Right ventricle myocardium inferior (tissue), 1 donor: Measurements from ENCODE around the gene ZPR1. TPM values are rescaled to one million over a fixed set of nuclear protein-coding genes. Genes with fewer than 3 reads are reported as not detected.

Experiments used
- ATAC-seq: fragments of 200-7000 bp; cut with Tn5 transposase; one replicate; pipeline ENCODE4 v1.9.1; 2020; ENCODE audit warnings: mild to moderate bottlenecking, moderate library complexity
- DNase-seq: peaks from one replicate; pipeline ENCODE4 v3.0.0; 2021; ENCODE audit errors: missing footprints
- intact Hi-C: fragments of 100-400 bp; cut with DNase I; formaldehyde crosslinking; loops from one replicate; pipeline ENCODE4 v1.11.0; 2022
- total RNA-seq: library from RNA; stranded (reverse); fragmentation: NEBNext Ultra II Directional; extraction: Animal tissue kit (Norgen Biotek cat#: 25700); gene quantifications from one replicate; pipeline ENCODE4 v1.2.1, GENCODE V29; 2021
- donor health status: DM: no; HTN: yes; CAD: no; lungs with severe emphysema.

Gene ZPR1
- total RNA-seq, 1 donor from 2014 or later: 23.3 TPM

DNA sequence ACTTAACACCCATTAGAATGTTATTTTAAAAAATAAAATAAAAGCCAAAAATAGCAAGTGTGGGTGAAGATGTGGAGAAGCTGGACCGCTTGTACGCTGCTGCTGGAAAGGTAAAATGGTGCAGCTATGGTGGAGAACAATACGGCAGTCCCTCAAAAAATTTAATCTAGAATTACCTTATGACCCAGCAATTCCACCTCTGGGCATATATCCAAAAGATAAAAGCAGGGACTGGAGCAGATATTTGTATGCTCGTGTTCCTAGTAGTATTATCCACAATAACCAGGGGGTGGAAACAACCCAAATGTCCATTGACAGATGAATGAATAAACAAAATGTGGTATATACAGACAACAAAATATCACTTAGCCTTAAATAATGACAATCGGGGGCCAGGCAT lies 10.0 kb upstream of the ZPR1 start:
- intact Hi-C loops: no loop called here
- ATAC-seq (no peak), DNase-seq (no peak)

DNA sequence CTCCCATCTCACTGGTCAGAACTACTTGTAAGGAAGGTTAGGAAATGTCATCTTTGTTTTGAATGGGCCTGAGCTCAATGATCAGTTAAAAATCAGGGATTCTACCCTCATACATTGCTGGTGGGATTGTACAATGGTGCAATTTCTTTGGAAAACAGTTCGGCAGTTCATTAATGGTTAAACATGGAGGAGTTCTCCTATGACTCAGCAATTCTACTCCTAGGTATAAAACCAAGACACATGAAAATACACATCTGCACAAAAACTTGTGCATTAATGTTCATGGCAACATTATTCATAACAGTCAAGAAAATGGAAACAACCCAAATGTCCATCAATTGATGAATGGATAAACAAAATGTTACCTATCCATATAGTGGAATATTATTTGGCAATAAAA lies 8.7 kb upstream of the ZPR1 start:
- ATAC-seq (no peak), DNase-seq (no peak)
- intact Hi-C loops: no loop called here

DNA sequence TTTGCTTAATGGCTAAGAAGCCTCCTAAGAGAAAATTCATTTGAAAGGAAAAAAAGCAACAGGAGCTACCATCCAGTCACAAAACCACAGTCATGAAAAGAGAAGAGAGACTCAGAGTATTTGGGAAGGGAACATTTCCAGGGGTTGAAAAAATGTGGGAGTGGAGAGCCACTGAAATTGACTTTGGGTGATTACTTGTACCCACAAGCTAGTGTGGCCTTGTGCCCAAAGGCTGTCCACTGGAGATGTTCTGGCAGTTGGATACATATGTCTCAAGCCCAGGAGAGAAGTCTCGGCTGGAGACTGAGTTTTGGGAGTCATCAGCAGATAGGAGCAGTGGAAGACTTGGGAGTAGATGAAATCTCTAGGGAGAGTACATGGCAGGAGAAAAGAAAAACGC lies 7.0 kb upstream of the ZPR1 start:
- intact Hi-C loops: loop anchor here (5.0 kb wide), 1 partner anchor 432 kb away; no protein-coding TSS in a partner anchor
- ATAC-seq (no peak), DNase-seq (no peak)

DNA sequence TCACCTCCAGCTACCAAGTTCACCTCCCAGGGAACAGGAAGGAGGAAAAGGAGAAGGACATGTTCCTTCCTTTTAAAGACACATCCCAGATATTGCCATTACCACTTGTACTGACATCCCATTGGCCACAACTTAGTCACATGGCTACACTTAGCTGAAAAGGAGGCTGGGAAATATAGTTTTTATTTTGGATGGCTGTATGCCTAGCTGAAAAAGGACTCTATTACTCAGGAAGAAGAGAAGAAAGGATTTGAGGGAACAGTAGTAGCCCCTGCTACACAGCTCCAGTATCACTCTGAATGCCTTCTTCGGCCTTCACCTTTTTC lies 5.9 kb upstream of the ZPR1 start:
- ATAC-seq: no peak
- DNase-seq: no peak
- intact Hi-C loops: loop anchor here (5.0 kb wide), 1 partner anchor 434 kb away; no protein-coding TSS in a partner anchor

DNA sequence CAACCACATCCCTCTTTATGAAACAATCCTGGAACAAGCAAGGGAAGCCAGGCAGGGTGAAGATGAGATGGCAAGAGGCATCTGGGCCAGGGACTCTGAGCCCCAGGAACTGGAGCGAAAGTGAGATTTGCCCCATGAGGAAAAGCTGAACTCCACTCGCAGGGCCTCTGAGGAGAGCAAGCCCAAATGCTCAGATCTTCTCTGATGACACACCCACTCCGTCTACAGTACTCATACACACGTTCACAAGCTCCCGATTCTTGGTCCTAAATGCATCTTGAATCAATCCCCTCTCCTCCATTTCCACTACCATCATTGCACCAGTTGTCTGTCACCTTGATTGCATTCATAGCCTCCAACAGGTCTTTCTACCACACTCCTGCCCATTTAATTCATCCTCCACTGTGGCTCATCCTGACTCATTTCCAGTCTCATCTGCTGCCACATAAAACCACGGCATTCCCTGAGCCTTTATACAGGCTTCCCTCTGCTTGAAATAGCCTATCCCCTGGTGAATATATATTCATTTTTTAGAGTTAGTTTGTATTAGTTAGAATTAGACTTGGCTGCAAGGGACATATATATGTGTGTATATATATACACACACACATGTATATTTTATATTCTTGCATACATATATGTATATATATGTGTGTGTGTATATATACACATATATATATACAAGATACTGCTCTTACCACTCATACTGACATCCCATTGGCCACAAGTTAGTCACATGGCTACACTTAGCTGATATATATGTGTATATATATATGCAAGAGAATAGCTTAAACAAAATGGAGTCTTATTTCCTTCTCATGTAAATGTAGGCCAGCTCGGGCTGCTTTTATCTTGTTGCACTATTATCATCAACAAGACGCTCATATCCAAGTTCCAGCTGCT lies 5.3 kb upstream of the ZPR1 start:
- no peak for ATAC-seq
- no peak for DNase-seq
- intact Hi-C loops: loop anchor here (5.0 kb wide), 1 partner anchor 434 kb away; no protein-coding TSS in a partner anchor

DNA sequence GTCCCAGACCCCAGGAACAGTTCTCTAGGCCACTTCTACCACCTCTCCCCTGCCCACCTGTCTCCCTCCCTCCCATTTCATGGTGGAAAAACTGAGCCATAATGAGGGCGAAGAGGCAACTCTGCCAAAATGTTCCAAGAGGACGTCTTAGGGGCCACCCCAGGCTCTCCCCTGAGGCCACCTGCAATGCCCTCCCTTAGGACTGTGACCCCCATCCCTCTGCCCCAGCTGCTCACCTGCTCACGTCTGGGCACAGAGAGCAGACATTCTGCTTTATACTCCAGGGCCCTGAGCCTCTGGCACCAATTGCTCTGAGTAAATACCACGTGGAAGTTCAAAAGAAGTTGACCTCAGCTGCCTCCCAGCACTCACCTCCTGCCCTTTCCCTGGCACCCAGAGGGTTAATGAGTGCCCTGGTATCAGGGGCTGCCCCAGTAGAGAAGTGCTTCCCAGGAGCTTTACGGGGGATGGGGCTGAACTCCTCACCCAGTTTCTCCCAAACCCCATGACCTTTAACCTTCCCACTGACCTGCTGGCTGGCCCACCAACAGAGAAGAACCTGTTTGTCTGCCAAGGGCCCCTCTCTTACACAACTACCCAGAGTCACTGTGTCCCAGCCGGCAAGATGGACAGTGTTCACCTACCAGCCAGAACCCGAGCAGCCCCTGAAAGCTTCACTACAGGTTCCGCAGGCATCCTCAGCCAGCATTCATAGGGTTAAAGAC lies 4.5 kb upstream of the ZPR1 start:
- ATAC-seq: no peak

DNA sequence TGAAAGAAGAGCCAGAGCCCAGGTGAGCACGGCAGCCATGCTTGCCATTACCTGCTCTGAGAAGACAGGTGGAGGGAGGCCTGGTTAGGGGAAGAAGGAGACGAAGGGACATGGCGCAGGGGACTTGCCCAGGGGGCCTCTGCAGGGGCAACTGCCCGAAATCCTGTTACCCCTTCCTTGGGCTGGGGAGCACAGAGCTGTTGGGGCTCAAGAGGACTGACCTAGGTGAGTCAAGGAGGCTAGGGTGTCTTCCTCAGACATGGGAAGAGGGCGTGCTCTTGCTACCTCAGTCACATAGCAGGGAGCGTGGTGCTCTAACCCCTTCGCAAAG lies 4.0 kb upstream of the ZPR1 start, which contains the start of gene APOA5:
APOA5 (minus strand) TSS at position 67 of the 331 bp plus-strand sequence; CDS start at position 48, 19 bp downstream.
- intact Hi-C loops: loop anchor here (2.0 to 5.0 kb wide), 2 partner anchors 315 to 436 kb away; no protein-coding TSS in a partner anchor
- ATAC-seq (no peak), DNase-seq (no peak)

More for the DNA sequence above, 4.5 kb upstream of the ZPR1 start:
- intact Hi-C loops: loop anchor here (5.0 kb wide), 1 partner anchor 435 kb away; no protein-coding TSS in a partner anchor
- DNase-seq: no peak

DNA sequence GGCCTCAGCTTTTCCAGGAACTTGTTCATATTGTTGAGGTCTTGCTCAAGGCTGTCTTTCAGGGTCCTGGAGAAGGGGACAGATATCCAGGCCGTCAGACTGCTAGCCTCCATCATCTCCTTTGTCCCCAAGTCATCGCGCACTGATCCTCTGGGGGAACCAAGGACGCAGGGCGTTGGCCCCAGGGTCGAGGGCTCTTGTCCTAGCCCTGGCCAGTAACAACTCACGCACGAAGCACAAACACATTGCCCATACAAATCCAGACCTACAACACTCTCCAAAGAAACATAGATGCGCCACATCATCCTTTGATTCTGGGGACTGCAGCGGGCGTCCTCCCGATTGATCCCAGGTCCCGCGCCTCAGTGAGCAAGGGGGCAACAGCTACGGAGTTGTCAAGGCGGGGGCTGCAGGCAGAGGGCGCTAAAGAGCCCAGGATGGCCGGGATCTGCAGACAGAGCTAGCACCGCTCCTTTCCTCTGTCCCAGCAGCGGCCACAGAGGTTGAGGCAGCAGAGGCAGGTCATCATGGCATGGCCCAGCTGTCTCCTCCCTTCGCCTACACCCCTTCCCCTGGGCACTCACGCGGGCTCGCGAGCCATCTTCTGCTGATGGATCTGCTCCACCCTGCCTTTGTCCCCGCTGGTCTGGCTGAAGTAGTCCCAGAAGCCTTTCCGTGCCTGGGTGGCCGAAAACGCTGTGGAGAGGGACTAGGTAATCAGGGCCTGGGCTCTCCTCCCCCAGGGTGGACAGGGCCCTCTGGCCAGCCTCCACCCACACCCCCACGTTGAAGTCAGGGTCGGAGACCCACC lies 3.4 kb upstream of the ZPR1 start:
- DNase-seq (peak; percentile 86), ATAC-seq (peak; percentile 71)
- intact Hi-C loops: loop anchor here (2.0 to 5.0 kb wide), 2 partner anchors 316 to 436 kb away; no protein-coding TSS in a partner anchor

DNA sequence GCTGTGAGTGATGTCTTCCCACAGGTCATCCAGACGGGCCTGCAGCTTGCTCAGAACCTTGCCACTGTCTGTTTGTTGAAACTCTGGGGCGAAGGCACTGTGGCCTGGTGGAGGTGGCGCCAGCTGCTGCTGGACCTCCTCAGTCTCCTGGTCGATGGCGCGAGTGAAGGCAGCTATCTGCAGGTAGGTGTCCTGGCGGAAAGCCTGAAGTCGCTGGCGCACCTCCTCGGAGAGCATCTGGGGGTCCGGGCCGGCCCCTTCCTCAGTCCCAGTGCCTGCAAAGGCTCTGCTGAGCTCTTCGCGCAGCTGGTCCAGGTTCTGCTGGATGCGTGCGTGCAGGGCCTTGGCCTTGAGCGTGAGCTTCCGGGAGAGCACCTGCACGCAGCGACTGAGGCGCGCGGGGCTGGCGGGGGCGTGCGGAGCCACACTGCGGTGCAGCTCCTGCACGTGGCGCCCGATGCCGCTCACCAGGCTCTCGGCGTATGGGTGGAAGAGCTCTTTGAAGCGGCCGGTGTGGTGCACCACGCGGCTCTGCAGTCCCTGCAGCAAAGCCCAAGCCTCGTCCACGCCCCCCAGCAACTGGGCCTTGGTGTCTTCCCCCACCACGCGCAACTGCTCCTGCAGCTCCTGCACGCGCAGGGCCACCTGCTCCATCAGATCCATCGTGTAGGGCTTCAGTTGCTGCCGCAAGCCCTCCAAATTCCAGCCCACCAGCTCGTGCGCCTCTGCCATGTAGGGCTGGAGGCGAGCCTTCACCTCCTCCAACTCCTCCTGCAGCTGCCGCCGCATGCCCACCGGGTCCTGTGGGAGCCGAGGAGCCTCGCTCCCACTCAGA lies 2.6 kb upstream of the ZPR1 start:
- intact Hi-C loops: loop anchor here (2.0 to 5.0 kb wide), 2 partner anchors 316 to 437 kb away; no protein-coding TSS in a partner anchor
- peak; percentile 66 for DNase-seq
- ATAC-seq: no peak

DNA sequence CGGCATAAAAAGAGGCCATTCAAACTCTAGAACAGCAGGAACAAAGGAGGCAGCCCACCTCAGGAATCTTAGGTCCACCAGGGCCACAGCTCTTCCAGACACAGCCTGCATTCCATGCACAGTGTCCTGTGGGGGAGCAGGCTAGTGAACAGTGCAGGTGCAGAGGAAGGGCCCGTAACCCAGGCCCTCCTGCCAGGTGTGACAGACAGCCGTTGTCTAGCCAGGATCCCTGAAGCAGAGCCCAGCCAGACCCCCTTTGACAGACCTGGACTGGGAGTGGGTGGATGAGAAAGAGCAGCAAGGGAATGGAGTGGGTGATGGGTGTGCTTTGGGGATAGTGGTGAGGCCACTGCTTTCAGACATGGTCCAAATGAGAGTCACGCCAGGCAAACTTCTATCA lies 1.2 kb upstream of the ZPR1 start:
- ATAC-seq: no peak
- intact Hi-C loops: loop anchor here (2.0 kb wide), 1 partner anchor 46 kb away; no protein-coding TSS in a partner anchor
- DNase-seq: no peak

DNA sequence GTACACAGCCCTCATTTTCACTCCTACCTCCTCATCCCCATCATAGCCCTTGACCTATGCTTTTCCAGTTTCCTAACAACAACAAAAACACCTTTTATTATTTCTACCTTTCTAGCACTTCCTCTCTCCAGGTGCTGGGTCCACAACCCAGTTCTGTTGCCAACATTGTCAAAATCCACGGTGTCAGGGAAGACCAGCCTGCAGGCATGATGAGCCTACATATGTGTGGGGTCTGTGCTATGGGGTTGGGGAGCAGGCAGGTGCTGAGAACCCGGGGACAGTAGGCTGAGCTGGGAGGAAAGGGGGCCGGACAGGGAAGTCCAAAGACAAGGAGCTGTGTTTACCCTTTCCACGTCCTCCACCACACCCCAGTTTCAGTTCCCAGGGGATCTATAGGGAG lies 711 bp upstream of the ZPR1 start:
- ATAC-seq (no peak), DNase-seq (no peak)
- intact Hi-C loops: loop anchor here (2.0 kb wide), 1 partner anchor 46 kb away; no protein-coding TSS in a partner anchor

DNA sequence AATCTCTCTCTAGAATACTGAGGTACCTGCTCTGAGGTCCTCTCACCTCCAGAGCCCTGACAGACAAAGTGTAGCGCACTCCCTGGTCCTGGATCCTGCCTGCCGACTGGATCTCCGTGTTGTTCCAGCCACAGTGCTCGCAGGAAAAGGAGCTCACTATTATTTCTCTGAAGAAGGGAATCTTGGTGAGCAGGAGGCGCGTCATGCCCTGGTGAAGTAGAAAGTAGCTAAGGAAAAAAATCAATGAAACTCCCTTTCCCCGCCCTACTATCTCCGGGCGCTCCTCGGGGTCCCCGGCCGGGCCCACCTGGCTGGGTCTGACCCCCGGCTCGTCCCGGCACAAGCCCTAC lies 412 bp downstream of the ZPR1 start:
- no peak for DNase-seq
- no peak for ATAC-seq
- intact Hi-C loops: no loop called here

DNA sequence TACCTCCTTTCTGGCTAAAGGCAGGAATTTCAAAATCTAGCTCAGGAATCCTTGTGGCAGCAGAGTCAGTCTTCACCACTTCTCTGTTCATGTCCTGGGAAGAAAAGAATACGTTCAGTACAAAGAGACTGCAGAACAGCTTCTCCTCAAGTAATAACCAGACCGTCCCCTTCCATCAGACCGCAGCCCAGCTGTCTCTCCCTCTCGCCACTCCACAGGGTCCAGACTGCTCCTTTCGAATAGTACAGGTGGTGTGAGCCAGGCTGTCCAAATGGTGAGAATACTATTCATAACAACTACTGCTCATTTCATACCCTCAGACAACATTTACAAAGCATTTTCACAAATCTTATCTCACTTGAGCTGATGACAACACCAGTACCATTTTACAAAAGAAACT lies 857 bp downstream of the ZPR1 start:
- DNase-seq (no peak), ATAC-seq (no peak)
- intact Hi-C loops: no loop called here

DNA sequence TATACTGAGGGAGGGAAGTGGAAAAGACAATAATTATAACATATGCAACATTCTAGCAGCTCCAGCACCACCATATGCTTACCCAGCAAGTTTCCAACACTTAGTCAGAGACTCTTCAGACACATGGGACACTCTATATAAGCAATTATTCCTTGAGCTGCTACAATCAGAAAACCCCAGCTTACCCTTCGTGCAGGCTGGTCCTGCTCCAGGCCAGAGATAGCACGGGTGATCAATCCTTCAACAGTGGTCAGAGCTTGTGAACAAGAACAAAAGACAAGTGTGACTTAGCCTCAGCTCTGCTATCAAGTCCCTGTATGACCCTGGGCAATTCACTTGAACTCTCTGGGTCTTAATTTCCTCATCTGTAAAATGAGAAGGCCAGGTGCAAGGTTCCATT lies 1.5 kb downstream of the ZPR1 start:
- intact Hi-C loops: no loop called here
- ATAC-seq: no peak

DNA sequence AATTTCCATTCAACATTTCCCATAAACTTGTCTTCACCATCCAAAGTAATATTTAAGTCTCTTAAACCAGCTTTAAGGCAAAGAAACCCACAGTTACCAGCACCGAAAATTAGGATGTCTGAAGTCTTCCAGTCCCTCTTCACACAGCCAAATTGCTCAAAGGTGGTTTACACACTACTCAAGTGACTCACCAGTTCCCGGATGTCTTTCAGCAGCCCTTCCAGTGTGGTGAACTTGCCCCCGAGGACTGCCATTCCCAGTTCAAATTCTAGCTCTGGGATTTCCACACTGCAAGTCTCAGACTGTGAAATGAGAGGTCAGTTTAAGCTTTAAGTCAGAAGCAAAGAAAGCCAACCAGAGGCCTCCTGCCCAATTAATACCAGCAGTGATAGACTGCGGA lies 5.1 kb downstream of the ZPR1 start:
- no peak for ATAC-seq
- intact Hi-C loops: no loop called here
- no peak for DNase-seq

More for the DNA sequence above, 1.5 kb downstream of the ZPR1 start:
- DNase-seq: no peak

DNA sequence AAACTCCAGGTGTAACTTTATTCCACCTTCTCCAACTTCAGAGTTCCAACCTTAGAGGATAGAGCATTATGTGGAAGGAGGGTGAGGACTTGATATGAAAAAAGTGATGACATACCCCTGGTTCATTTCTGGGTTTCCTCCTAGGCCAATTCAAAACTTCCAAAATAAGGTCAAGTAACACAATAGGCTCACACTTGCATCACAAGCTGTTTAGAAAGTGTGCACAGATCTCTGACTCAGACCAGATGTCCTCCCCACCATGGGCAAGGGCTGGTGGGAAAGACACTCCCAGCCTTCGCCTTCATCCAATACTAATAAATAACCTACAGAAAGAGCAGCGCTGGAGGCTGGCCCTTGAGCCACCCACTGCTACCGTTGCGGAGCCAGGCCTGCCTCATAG lies 9.3 kb downstream of the ZPR1 start:
- DNase-seq (no peak), ATAC-seq (no peak)
- intact Hi-C loops: no loop called here

DNA sequence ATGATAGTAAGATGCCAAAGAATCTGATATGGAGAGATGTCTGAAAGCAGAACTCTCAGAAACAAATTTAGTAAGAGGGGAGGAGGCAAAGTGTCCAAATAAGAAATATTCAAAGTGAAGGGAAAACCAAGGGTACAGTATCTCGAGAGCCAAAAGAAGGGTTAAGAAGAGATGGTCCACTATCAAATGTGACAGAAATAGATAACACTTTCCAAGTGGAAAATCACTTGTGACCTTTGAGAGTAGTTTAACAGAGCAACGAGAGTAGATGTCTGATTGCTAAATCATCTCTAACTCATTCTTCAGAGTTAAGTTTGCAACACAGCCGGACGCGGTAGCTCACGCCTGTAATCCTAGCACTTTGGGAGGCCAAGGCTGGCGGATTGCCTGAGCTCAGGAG lies 10.8 kb downstream of the ZPR1 start:
- intact Hi-C loops: no loop called here
- ATAC-seq (no peak), DNase-seq (no peak)

DNA sequence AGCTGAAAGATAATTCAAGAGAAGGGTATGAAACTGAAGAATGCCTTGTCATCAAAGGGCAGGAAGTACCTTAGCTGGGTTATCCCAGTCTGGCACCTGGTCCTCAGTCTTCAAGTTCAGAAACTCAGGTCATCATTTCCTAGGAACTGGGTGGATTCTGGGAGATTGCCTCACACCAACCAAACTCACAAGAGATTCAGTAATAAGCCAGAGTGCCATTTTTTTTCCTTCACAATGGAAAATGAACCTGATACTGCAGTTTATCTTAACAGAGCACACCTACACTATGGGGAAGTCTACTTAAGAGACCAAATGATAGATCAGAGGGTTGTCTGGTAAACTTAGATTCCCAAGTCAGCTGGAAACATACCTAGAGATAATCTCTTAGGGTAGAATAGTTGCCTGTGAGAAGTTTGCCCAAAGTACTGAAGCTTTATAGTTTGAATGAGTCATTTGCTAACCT lies 11.3 kb downstream of the ZPR1 start:
- DNase-seq: no peak
- intact Hi-C loops: no loop called here
- ATAC-seq: no peak
